Measurements from ENCODE around the gene PRDM15. TPM values are rescaled to one million over a fixed set of nuclear protein-coding genes. Genes with fewer than 3 reads are reported as not detected.

Gene PRDM15
- total RNA-seq, 1 experiment from 2014 or later: 16.7 TPM

DNA sequence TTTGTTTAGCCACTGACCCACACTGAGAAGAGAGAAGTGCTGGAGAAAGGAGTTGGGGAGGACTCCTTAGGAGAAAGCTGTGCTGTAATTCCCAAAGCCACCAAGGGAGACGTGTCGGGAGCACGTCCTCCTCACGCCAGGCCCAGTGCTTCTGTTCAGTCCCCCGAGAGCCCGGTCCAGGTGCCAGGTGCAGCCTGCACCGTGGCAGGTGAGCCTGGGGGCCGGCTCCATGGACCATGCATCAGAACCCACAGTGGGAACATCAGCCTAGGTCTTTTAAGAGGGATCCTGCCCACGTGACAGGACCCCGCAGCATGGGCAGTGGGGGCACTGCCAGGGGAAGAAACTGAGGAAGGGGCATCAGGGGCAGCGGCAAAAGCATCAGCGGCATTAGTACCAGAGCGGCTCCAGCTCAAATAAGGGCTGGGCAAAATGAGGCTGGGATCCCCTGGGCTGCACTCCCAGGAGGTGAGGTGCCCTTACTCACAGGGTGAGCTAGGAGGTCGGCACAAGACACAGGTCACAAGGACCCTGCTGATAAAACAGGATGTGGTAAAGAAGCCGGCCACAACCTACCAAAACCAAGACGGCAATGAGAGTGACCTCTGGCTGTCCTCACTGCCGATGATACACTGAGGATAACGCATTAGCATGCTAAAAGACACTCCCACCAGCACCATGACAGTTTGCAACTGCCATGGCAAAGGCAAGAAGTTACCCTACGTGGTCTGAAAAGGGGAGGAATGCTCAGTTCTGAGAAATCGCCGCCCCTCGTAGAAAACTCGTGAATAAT is 24.6 kb upstream of the PRDM15 start:
- BruUV-seq (replicated peaks): no TSS peak
- ChIA-PET POLR2A (ENCODE audit: low non-redundant PET) (no interaction called here), CTCF (no interaction called here)

DNA sequence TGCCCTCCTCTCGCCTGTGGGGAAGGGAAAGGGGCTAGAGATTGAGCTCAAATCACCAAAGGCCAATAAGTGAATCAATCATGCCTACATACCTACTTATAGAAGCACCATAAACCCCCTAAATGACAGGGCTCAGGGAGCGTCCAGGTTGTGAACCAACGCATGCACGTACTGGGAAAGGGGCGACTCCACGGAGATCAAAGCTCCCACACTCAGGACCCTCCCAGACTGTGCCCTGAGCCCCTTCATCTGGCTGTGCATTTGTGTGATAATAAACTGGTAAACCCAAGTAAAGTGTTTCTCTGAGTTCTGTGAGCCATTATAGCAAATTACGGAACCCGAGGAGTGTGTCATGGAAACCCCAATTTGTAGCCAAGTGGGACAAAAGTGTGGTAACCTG is 23.8 kb upstream of the PRDM15 start:
- no TSS peak for BruUV-seq (replicated peaks)
- H3K9me3 ChIP-seq (ENCODE audit: low read depth, low read length, poor library complexity, severe bottlenecking): no peaks in the 10 kb centered on the region
- POLR2A ChIA-PET (ENCODE audit: low non-redundant PET): no interaction called here
- CTCF ChIA-PET: no interaction called here
- no peak for TF ChIP-seq EZH2 (IDR thresholded peaks at IDR 0.05; ENCODE audit: borderline replicate concordance, low read depth, low read length, poor library complexity, severe bottlenecking)
- TF ChIP-seq, protein P1, sequence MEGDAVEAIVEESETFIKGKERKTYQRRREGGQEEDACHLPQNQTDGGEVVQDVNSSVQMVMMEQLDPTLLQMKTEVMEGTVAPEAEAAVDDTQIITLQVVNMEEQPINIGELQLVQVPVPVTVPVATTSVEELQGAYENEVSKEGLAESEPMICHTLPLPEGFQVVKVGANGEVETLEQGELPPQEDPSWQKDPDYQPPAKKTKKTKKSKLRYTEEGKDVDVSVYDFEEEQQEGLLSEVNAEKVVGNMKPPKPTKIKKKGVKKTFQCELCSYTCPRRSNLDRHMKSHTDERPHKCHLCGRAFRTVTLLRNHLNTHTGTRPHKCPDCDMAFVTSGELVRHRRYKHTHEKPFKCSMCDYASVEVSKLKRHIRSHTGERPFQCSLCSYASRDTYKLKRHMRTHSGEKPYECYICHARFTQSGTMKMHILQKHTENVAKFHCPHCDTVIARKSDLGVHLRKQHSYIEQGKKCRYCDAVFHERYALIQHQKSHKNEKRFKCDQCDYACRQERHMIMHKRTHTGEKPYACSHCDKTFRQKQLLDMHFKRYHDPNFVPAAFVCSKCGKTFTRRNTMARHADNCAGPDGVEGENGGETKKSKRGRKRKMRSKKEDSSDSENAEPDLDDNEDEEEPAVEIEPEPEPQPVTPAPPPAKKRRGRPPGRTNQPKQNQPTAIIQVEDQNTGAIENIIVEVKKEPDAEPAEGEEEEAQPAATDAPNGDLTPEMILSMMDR (conservative IDR thresholded peaks at IDR 0.05; ENCODE audit: low read depth, low read length): no peak
- no peak overlapping the region for H3K4me3 ChIP-seq (ENCODE audit: low read depth, low read length, poor library complexity, severe bottlenecking)
- no peaks in the 10 kb centered on the region for H3K27me3 ChIP-seq (replicated peaks; ENCODE audit: insufficient read depth, low read depth, low read length, poor library complexity)
- no peak overlapping the region for H3K27ac ChIP-seq (ENCODE audit: low read depth, low read length, poor library complexity, severe bottlenecking)
- intact Hi-C loops (cut with micrococcal nuclease; ENCODE audit: unreplicated experiment): no loop called here
- no peak for DNase-seq (ENCODE audit: low spot score)
- peaks cover 2% of the 10 kb centered on the region for H3K4me1 ChIP-seq (ENCODE audit: insufficient read depth, low read length, poor library complexity, severe bottlenecking)
- H3K36me3 ChIP-seq (ENCODE audit: insufficient read depth, low read length, poor library complexity, severe bottlenecking): no peaks in the 10 kb centered on the region

More for the DNA sequence above, 24.6 kb upstream of the PRDM15 start:
- no peaks in the 10 kb centered on the region for H3K4me1 ChIP-seq (ENCODE audit: insufficient read depth, low read length, poor library complexity, severe bottlenecking)
- no peak for DNase-seq (ENCODE audit: low spot score)
- H3K27me3 ChIP-seq (replicated peaks; ENCODE audit: insufficient read depth, low read depth, low read length, poor library complexity): no peaks in the 10 kb centered on the region
- H3K27ac ChIP-seq (ENCODE audit: low read depth, low read length, poor library complexity, severe bottlenecking): no peak overlapping the region
- H3K4me3 ChIP-seq (ENCODE audit: low read depth, low read length, poor library complexity, severe bottlenecking): no peak overlapping the region
- TF ChIP-seq EZH2 (IDR thresholded peaks at IDR 0.05; ENCODE audit: borderline replicate concordance, low read depth, low read length, poor library complexity, severe bottlenecking): no peak
- TF ChIP-seq, protein P1 (conservative IDR thresholded peaks at IDR 0.05; ENCODE audit: low read depth, low read length): no peak
- no peaks in the 10 kb centered on the region for H3K9me3 ChIP-seq (ENCODE audit: low read depth, low read length, poor library complexity, severe bottlenecking)
- intact Hi-C loops (cut with micrococcal nuclease; ENCODE audit: unreplicated experiment): no loop called here
- H3K36me3 ChIP-seq (ENCODE audit: insufficient read depth, low read length, poor library complexity, severe bottlenecking): no peaks in the 10 kb centered on the region

DNA sequence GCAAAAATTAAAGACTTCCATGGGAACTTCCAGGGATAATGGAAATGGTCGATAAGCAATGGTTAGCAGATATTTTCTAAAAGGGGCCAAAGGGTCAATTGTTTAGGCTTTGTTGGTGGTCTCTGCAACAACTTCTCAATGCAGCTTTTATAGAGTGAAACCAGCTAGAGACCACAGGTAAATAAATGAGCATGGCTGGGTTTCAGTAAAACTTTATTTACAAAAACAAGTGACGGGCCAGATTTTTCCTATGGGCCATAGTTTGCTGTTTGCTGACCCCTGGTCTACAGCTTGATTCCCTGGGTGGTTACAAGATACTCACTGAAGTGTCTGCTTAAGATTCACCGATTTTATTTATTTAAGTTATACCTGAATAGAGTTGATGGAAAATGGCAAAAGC is 22.6 kb upstream of the PRDM15 start:
- DNase-seq (ENCODE audit: low spot score): no peak
- POLR2A ChIA-PET (ENCODE audit: low non-redundant PET): no interaction called here

More for the DNA sequence above, 22.6 kb upstream of the PRDM15 start:
- Histone ChIP-seq H3K27ac (ENCODE audit: low read depth, low read length, poor library complexity, severe bottlenecking) (no peak overlapping the region), H3K36me3 (ENCODE audit: insufficient read depth, low read length, poor library complexity, severe bottlenecking) (no peaks in the 10 kb centered on the region), H3K27me3 (replicated peaks; ENCODE audit: insufficient read depth, low read depth, low read length, poor library complexity) (no peaks in the 10 kb centered on the region), H3K9me3 (ENCODE audit: low read depth, low read length, poor library complexity, severe bottlenecking) (no peaks in the 10 kb centered on the region), H3K4me1 (ENCODE audit: insufficient read depth, low read length, poor library complexity, severe bottlenecking) (peaks cover 10% of the 10 kb centered on the region), H3K4me3 (ENCODE audit: low read depth, low read length, poor library complexity, severe bottlenecking) (no peak overlapping the region)
- CTCF ChIA-PET: interaction anchor here (0.6 kb wide), 1 partner anchor 19 kb away, joined by 4 read pairs; no protein-coding TSS in a partner anchor
- BruUV-seq (replicated peaks): no TSS peak
- TF ChIP-seq EZH2 (IDR thresholded peaks at IDR 0.05; ENCODE audit: borderline replicate concordance, low read depth, low read length, poor library complexity, severe bottlenecking): no peak
- TF ChIP-seq, protein P1 (conservative IDR thresholded peaks at IDR 0.05; ENCODE audit: low read depth, low read length): no peak
- intact Hi-C loops (cut with micrococcal nuclease; ENCODE audit: unreplicated experiment): no loop called here

Measured in A673 (cell line).